Tibial nerve (tissue), 4 donors: ENCODE results near the gene PRR35. TPM values are rescaled to one million over a fixed set of nuclear protein-coding genes. Genes with fewer than 3 reads are reported as not detected.

Experiments
- DNase-seq, 2 donors: peaks; one replicate each; pipeline ENCODE4 v3.0.0-alpha.2; 2019; ENCODE audit warnings: low spot score in 2 of 2
- H3K27ac ChIP-seq, 4 donors: fragments of 200-600 bp; sonication (generic) in 3 of 4; one replicate each; pipeline ENCODE4 v1.5.1; 2017 to 2019; ENCODE audit warnings: mild to moderate bottlenecking in 1 of 4
- H3K27me3 ChIP-seq, 2 donors: fragments of 200-600 bp; sonication (generic) in 1 of 2; one replicate each; pipeline versions ENCODE4 v1.5.1 to v1.6.0; 2017 to 2019
- H3K36me3 ChIP-seq, 3 donors: fragments of 200-600 bp; sonication (generic); one replicate each; pipeline ENCODE4 v1.5.1; 2018 to 2019
- H3K4me1 ChIP-seq, 4 donors: fragments of 200-600 bp; sonication (generic) in 3 of 4; one replicate each; pipeline ENCODE4 v1.5.1; 2017 to 2019
- H3K4me3 ChIP-seq, 4 donors: fragments of 200-600 bp; sonication (generic) in 3 of 4; one replicate each; pipeline ENCODE4 v1.5.1; 2017 to 2019; ENCODE audit warnings: mild to moderate bottlenecking in 1 of 4, moderate library complexity in 1 of 4
- H3K9me3 ChIP-seq, 4 donors: fragments of 200-600 bp; sonication (generic) in 3 of 4; one replicate each; pipeline ENCODE4 v1.5.1; 2017 to 2019
- EP300 ChIP-seq, 2 donors: sonication (generic); formaldehyde crosslinking; IDR thresholded peaks; one replicate each; pipeline ENCODE4 v1.6.1; 2017; ENCODE audit warnings: antibody characterized with exemption in 2 of 2, mild to moderate bottlenecking in 1 of 2
- POLR2A ChIP-seq, 2 donors: fragments of 450-650 bp; IDR thresholded peaks; one replicate each; pipeline ENCODE4 v1.6.1; 2017; ENCODE audit warnings: antibody characterized with exemption in 2 of 2, mild to moderate bottlenecking in 2 of 2, moderate library complexity in 2 of 2
- WGBS, 2 donors: methylation state at CpG; one replicate each; pipeline ENCODE4 v1.1.5; 2018; 5-methylcytosine and 5-hydroxymethylcytosine counted together
- total RNA-seq, 4 donors: library from RNA; depleted of rRNA; stranded (reverse); fragments of >200 nt; gene quantifications; one replicate each; pipeline ENCODE4 v1.1.0, GENCODE V29; 2016
- TF ChIP-seq, protein P1 (sequence below), 5 experiments: fragments of 200-600 bp in 3 of 5; fragments of 450-650 bp in 2 of 5; sonication (generic) in 3 of 5; IDR thresholded peaks; one replicate each; pipeline ENCODE4 v1.5.1; 2016 to 2019; ENCODE audit warnings: antibody characterized with exemption in 5 of 5, mild to moderate bottlenecking in 3 of 5, moderate library complexity in 2 of 5

PRR35 gene
- total RNA-seq, 4 donors from 2014 or later: not detected

GRCh38 chr16:555528-556473 lies 4.4 kb upstream of the PRR35 start:
- Histone ChIP-seq H3K9me3 (no peaks in the 10 kb centered on the region), H3K36me3 (peaks cover 0 to 33% (median 9%) of the 10 kb centered on the region in 3 donors), H3K27ac (no peak overlapping the region), H3K4me1 (peaks cover 0 to 36% (median 6%) of the 10 kb centered on the region in 4 donors), H3K27me3 (peaks cover 0 to 20% of the 10 kb centered on the region in 2 donors), H3K4me3 (peak overlapping the region in 1 of 4 donors; percentile 44)
- WGBS, 2 donors: 78 to 80% methylated on average over 29 to 31 of the region's 32 CpGs
- no peak for TF ChIP-seq EP300 (IDR thresholded peaks at IDR 0.05)
- no peak for TF ChIP-seq POLR2A (IDR thresholded peaks at IDR 0.05)
- TF ChIP-seq, protein P1, sequence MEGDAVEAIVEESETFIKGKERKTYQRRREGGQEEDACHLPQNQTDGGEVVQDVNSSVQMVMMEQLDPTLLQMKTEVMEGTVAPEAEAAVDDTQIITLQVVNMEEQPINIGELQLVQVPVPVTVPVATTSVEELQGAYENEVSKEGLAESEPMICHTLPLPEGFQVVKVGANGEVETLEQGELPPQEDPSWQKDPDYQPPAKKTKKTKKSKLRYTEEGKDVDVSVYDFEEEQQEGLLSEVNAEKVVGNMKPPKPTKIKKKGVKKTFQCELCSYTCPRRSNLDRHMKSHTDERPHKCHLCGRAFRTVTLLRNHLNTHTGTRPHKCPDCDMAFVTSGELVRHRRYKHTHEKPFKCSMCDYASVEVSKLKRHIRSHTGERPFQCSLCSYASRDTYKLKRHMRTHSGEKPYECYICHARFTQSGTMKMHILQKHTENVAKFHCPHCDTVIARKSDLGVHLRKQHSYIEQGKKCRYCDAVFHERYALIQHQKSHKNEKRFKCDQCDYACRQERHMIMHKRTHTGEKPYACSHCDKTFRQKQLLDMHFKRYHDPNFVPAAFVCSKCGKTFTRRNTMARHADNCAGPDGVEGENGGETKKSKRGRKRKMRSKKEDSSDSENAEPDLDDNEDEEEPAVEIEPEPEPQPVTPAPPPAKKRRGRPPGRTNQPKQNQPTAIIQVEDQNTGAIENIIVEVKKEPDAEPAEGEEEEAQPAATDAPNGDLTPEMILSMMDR (IDR thresholded peaks at IDR 0.05): no peak
- DNase-seq: no peak

DNA sequence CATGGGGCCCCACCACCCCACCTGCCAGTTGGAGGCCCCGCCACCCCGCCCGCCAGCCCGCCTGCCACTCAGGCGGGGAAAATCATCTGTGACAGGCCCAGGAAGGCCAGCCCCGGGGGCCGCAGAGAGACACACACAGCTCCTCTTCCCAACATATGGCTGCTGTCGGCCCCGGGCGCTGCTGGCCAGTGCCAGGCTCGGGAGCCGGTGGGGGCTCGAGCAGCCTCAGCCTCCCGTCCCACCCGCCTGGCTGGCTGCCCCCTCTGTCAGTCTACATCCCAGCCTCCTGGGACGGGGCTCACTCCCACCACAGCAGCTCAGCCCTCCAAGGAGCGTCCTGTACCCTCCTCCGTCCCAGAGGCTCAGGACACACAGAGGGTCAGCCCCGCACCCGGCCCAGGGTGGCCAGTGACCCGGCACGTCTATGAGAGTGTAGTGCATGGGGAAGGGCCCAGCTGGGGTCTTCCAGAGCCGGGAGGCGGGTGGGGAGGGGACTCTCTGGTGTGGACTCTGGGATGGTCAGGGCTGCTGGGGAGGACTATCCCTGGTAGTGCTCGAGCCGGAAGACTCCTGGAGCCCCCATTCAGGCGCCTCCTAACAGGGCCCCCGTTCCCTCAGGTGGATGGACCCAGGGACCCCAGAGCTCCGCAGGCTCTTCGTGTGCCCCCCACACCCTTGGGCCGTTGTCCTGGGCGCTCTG lies 3.6 kb upstream of the PRR35 start:
- Histone ChIP-seq H3K4me3 (no peak overlapping the region), H3K27ac (no peak overlapping the region), H3K4me1 (peaks cover 0 to 37% (median 6%) of the 10 kb centered on the region in 4 donors), H3K36me3 (peaks cover 0 to 25% (median 6%) of the 10 kb centered on the region in 3 donors), H3K9me3 (no peaks in the 10 kb centered on the region), H3K27me3 (peaks cover 0 to 28% of the 10 kb centered on the region in 2 donors)
- WGBS, 2 donors: 85 to 89% methylated on average over 14 to 30 of the region's 32 CpGs
- TF ChIP-seq POLR2A (IDR thresholded peaks at IDR 0.05) (no peak), EP300 (IDR thresholded peaks at IDR 0.05) (no peak)
- TF ChIP-seq, protein P1 (IDR thresholded peaks at IDR 0.05): no peak
- DNase-seq: no peak

GRCh38 chr16:557463-558297 lies 2.5 kb upstream of the PRR35 start:
- Histone ChIP-seq H3K9me3 (no peaks in the 10 kb centered on the region), H3K27ac (no peak overlapping the region), H3K27me3 (peaks cover 0 to 35% of the 10 kb centered on the region in 2 donors), H3K4me3 (no peak overlapping the region), H3K36me3 (peaks cover 0 to 14% (median 0%) of the 10 kb centered on the region in 3 donors), H3K4me1 (peaks cover 0 to 37% (median 6%) of the 10 kb centered on the region in 4 donors)
- 65 to 66% methylated on average over 9 to 22 of the region's 23 CpGs for WGBS, 2 donors
- DNase-seq: no peak
- TF ChIP-seq, protein P1 (IDR thresholded peaks at IDR 0.05): no peak
- TF ChIP-seq POLR2A (IDR thresholded peaks at IDR 0.05) (no peak), EP300 (IDR thresholded peaks at IDR 0.05) (no peak)

DNA sequence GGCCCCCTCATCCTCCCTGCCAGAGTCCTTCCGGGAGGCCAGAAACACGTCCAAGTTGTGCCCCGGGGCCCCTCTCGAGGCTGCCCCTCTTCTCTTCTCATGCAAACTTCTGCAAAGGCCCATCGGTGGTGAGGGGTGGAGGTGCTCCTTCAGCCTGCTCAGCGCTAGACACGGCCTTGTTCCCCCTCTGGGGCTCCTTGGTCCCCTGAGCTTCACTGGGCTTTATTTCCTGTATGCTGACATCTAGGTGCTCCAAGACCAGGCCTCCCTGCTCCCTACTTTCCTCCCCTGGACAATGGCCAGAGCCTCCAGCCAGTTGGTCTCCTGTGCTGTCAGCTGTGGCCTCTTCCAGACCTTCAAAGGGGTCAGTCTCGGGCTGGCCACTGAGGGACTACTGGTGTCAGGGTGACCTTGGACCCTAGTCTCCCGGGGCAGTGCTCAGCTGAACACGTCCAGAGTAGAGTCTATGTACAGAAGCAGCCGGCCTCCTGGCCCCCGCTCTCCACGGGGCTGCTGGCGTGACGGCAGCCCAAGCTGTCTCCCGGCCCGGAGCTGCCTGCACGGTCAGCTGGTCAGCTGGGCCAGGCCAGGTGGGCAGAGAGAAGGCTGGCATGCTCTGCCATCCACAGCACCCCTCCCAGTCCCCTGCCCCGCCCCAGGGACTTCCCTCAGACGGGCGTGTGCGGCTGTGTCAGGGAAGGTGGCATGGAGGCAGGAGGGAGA lies 1.7 kb upstream of the PRR35 start:
- TF ChIP-seq EP300 (IDR thresholded peaks at IDR 0.05): no peak
- TF ChIP-seq, protein P1 (IDR thresholded peaks at IDR 0.05): no peak
- DNase-seq: no peak
- Histone ChIP-seq H3K36me3 (peaks cover 0 to 6% (median 0%) of the 10 kb centered on the region in 3 donors), H3K27ac (no peak overlapping the region), H3K27me3 (peaks cover 0 to 43% of the 10 kb centered on the region in 2 donors), H3K4me1 (peaks cover 0 to 37% (median 6%) of the 10 kb centered on the region in 4 donors), H3K4me3 (no peak overlapping the region), H3K9me3 (no peaks in the 10 kb centered on the region)
- 58 to 62% methylated on average over 18 to 21 of the region's 22 CpGs for WGBS, 2 donors
